Measurements from ENCODE around the gene OR12D3.

DNA sequence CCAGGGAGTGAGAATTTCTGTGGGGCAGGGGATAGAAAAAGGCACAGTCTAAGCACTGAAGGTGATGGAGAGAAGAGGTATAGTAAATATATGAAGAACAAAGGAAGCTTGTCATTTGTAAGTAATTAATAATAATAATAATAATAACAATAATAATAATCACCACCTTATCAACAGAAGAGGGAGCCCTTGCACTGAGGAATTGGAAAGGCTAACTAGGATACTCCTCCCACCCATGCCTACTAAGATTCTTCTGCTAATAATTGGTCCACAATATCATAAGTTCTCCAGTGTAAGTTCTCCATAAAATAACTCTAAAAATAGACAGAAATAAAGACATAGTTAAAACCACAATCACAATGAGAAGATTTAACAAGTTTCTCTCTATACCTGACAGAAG, 912 bp upstream of the OR12D3 start:
- no peak for TF ChIP-seq EZH2 (IDR thresholded peaks at IDR 0.05; ENCODE audit: insufficient read depth, poor library complexity, severe bottlenecking)
- no peak for TF ChIP-seq EZH2phosphoT487 (IDR thresholded peaks at IDR 0.05; ENCODE audit: insufficient read depth, low read depth)
